Osteoblast (primary cell): ENCODE data around the gene KLKB1. TPM values are rescaled to one million over a fixed set of nuclear protein-coding genes. Genes with fewer than 3 reads are reported as not detected.
A peak's percentile ranks its signal among the peaks of the same experiment; 100 is the strongest.

ENCODE experiments used
- DNase-seq: peaks from one replicate; pipeline ENCODE4 v3.0.0; 2011; ENCODE audit warnings: low spot score, mixed read lengths; ENCODE audit not compliant: insufficient read length; ENCODE audit errors: missing footprints
- H2AFZ ChIP-seq: 2 replicates; pipeline ENCODE4 v1.6.0; 2011; ENCODE audit warnings: mild to moderate bottlenecking, low read length
- H3K27ac ChIP-seq: 2 replicates; pipeline ENCODE4 v1.5.1; 2011; ENCODE audit warnings: mild to moderate bottlenecking, low read depth, low read length, moderate library complexity
- H3K27me3 ChIP-seq: 2 replicates; pipeline ENCODE4 v1.6.0; 2012; ENCODE audit warnings: mild to moderate bottlenecking, control low read depth, inconsistent platforms, low read length, moderate library complexity; ENCODE audit not compliant: insufficient read depth
- H3K36me3 ChIP-seq: 2 replicates; pipeline ENCODE4 v1.5.1; 2011; ENCODE audit warnings: mild to moderate bottlenecking, low read length, control low read depth, moderate library complexity; ENCODE audit not compliant: insufficient read depth
- H3K4me1 ChIP-seq: 2 replicates; pipeline ENCODE4 v1.5.1; 2011; ENCODE audit warnings: mild to moderate bottlenecking, low read length, control low read depth, moderate library complexity; ENCODE audit not compliant: insufficient read depth
- H3K4me2 ChIP-seq: 2 replicates; pipeline ENCODE4 v1.6.0; 2011; ENCODE audit warnings: mild to moderate bottlenecking, low read length; ENCODE audit not compliant: insufficient read depth
- H3K4me3 ChIP-seq: fragments of 200-600 bp; sonication (generic); 3 replicates; pipeline ENCODE4 v1.5.1; 2012; ENCODE audit warnings: mild to moderate bottlenecking, low read length, inconsistent platforms; ENCODE audit not compliant: insufficient read depth
- H3K79me2 ChIP-seq: 2 replicates; pipeline ENCODE4 v1.6.0; 2012; ENCODE audit warnings: mild to moderate bottlenecking, low read length, control low read depth, inconsistent platforms; ENCODE audit not compliant: insufficient read depth
- H3K9me3 ChIP-seq: 2 replicates; pipeline ENCODE4 v1.5.1; 2011; ENCODE audit warnings: low read depth, low read length, control low read depth
- H4K20me1 ChIP-seq: 2 replicates; pipeline ENCODE4 v1.6.0; 2012; ENCODE audit warnings: mild to moderate bottlenecking, low read length, control low read depth; ENCODE audit not compliant: insufficient read depth
- CTCF ChIP-seq: IDR thresholded peaks from 2 replicates; pipeline ENCODE4 v1.5.1; 2011; ENCODE audit warnings: mild to moderate bottlenecking, low read depth, low read length, moderate library complexity; ENCODE audit errors: extremely low read depth
- total RNA-seq: library from RNA; depleted of rRNA; stranded (reverse); fragments of >200 nt; gene quantifications from 2 replicates; pipeline ENCODE4 v1.2.3, GENCODE V29; 2012

The KLKB1 gene
- total RNA-seq = under 0.01 TPM in 1 of 2 replicates, not detected in the other

- no peaks in the 10 kb centered on the region for H4K20me1 ChIP-seq
- peak; percentile 1 for DNase-seq
- H3K9me3 ChIP-seq = no peaks in the 10 kb centered on the region
- peak within 1 kb of the TSS; percentile 82 for H3K4me2 ChIP-seq
- H3K36me3 ChIP-seq = no peaks in the 10 kb centered on the region
- no peaks in the 10 kb centered on the region for H3K79me2 ChIP-seq
- no peak for TF ChIP-seq CTCF
- peaks cover 2% of the 10 kb centered on the region for H3K4me1 ChIP-seq
- H3K4me3 ChIP-seq = peak within 1 kb of the TSS; percentile 64
- peak within 1 kb of the TSS; percentile 81 for H2AFZ ChIP-seq
- H3K27me3 ChIP-seq = no peaks in the 10 kb centered on the region
- no peak within 1 kb of the TSS for H3K27ac ChIP-seq
Observed at GRCh38 chr4:186227221-186227620, at the start of gene KLKB1. TSS of gene KLKB1 (plus strand) at chr4:186227507. CDS start at chr4:186228196, 689 bp downstream.

- H4K20me1 ChIP-seq = no peaks in the 10 kb centered on the region
Observed at GRCh38 chr4:186188107-186188506, 39.2 kb upstream of the KLKB1 start.

GRCh38 chr4:186189656-186190055 is 37.7 kb upstream of the KLKB1 start:
- Histone ChIP-seq H3K27me3 (no peaks in the 10 kb centered on the region), H3K9me3 (no peaks in the 10 kb centered on the region), H3K36me3 (no peaks in the 10 kb centered on the region), H3K27ac (no peak overlapping the region), H3K4me1 (peaks cover 14% of the 10 kb centered on the region), H4K20me1 (no peaks in the 10 kb centered on the region), H2AFZ (no peak overlapping the region), H3K4me2 (no peak overlapping the region), H3K4me3 (no peak overlapping the region), H3K79me2 (peaks cover 18% of the 10 kb centered on the region)
- no peak for TF ChIP-seq CTCF
- no peak for DNase-seq

More at GRCh38 chr4:186188107-186188506, 39.2 kb upstream of the KLKB1 start:
- Histone ChIP-seq H3K4me2 (no peak overlapping the region), H3K9me3 (no peaks in the 10 kb centered on the region), H3K27ac (no peak overlapping the region), H3K27me3 (no peaks in the 10 kb centered on the region), H3K36me3 (no peaks in the 10 kb centered on the region), H2AFZ (no peak overlapping the region), H3K4me1 (peaks cover 13% of the 10 kb centered on the region), H3K79me2 (peaks cover 5% of the 10 kb centered on the region), H3K4me3 (no peak overlapping the region)
- no peak for DNase-seq
- no peak for TF ChIP-seq CTCF

GRCh38 chr4:186190581-186191199 is 36.6 kb upstream of the KLKB1 start:
- peak; percentile 86 for DNase-seq
- Histone ChIP-seq H3K27ac (peak overlapping the region; percentile 67), H3K4me2 (peak overlapping the region; percentile 86), H4K20me1 (no peaks in the 10 kb centered on the region), H3K27me3 (no peaks in the 10 kb centered on the region), H3K79me2 (peaks cover 20% of the 10 kb centered on the region), H3K9me3 (no peaks in the 10 kb centered on the region), H2AFZ (peak overlapping the region; percentile 95), H3K4me3 (peak overlapping the region; percentile 80), H3K36me3 (no peaks in the 10 kb centered on the region), H3K4me1 (peaks cover 14% of the 10 kb centered on the region)
- no peak for TF ChIP-seq CTCF
